ENCODE data around the gene GPSM1. TPM values are rescaled to one million over a fixed set of nuclear protein-coding genes. Genes with fewer than 3 reads are reported as not detected.

GPSM1 gene
- total RNA-seq: 45.0 TPM

GRCh38 chr9:136327304-136327974, at the start of gene GPSM1:
Gene GPSM1, plus strand, starts transcription at chr9:136327539. Its CDS starts 157 bp downstream, at chr9:136327696.

GRCh38 chr9:136303825-136304416, 23.4 kb upstream of the GPSM1 start, which contains the start of gene CCDC187:
Gene CCDC187, minus strand, starts transcription at chr9:136304094. Its CDS starts 264 bp downstream, at chr9:136303830.

GRCh38 chr9:136363106-136363948, 36.0 kb downstream of the GPSM1 start, which contains the start of gene DNLZ:
Gene DNLZ, minus strand, starts transcription at chr9:136363744. Its CDS starts 30 bp downstream, at chr9:136363714.

GRCh38 chr9:136373300-136374182, 46.2 kb downstream of the GPSM1 start, which contains the start of gene CARD9:
Gene CARD9, minus strand, starts transcription at chr9:136373669. Its CDS starts 1,591 bp downstream, at chr9:136372078.

GRCh38 chr9:136400038-136400834, 72.9 kb downstream of the GPSM1 start, which contains the start of gene SNAPC4:
Gene SNAPC4, minus strand, starts transcription at chr9:136400170. Its CDS starts 1,742 bp downstream, at chr9:136398428.

Other genes with a start within 250 kb of the GPSM1 start
- 9.5 TPM for gene NACC2, start 232.2 kb upstream of the GPSM1 start, total RNA-seq
- gene TMEM250, start 208.7 kb upstream of the GPSM1 start, total RNA-seq: 23.4 TPM
- gene LHX3, start 122.4 kb upstream of the GPSM1 start, total RNA-seq: not detected
- 11.9 TPM for gene QSOX2, start 81.7 kb upstream of the GPSM1 start, total RNA-seq
- gene CCDC187, start 23.4 kb upstream of the GPSM1 start, total RNA-seq: 3.0 TPM
- 8.4 TPM for gene DNLZ, start 36.2 kb downstream of the GPSM1 start, total RNA-seq
- 5.7 TPM for gene CARD9, start 46.1 kb downstream of the GPSM1 start, total RNA-seq
- gene SNAPC4, start 72.6 kb downstream of the GPSM1 start, total RNA-seq: 9.6 TPM
- gene ENTR1, start 83.1 kb downstream of the GPSM1 start, total RNA-seq: 37.8 TPM
- 40.5 TPM for gene PMPCA, start 83.1 kb downstream of the GPSM1 start, total RNA-seq
- gene INPP5E, start 112.3 kb downstream of the GPSM1 start, total RNA-seq: 13.0 TPM
- gene SEC16A, start 155.5 kb downstream of the GPSM1 start, total RNA-seq: 48.1 TPM
- gene NOTCH1, start 218.5 kb downstream of the GPSM1 start, total RNA-seq: 89.4 TPM

Measured in metanephros (tissue), 1 donor.